NCI-H82 (cell line): ENCODE data around the gene SHC2.

ENCODE experiments used
- DNase-seq: peaks from one replicate; lab custom pipeline; 2025; lab: John Stamatoyannopoulos, UW

Gene SHC2

GRCh38 chr19:372306-372890 is 88.4 kb downstream of the SHC2 start:
- DNase-seq = no peak

DNA sequence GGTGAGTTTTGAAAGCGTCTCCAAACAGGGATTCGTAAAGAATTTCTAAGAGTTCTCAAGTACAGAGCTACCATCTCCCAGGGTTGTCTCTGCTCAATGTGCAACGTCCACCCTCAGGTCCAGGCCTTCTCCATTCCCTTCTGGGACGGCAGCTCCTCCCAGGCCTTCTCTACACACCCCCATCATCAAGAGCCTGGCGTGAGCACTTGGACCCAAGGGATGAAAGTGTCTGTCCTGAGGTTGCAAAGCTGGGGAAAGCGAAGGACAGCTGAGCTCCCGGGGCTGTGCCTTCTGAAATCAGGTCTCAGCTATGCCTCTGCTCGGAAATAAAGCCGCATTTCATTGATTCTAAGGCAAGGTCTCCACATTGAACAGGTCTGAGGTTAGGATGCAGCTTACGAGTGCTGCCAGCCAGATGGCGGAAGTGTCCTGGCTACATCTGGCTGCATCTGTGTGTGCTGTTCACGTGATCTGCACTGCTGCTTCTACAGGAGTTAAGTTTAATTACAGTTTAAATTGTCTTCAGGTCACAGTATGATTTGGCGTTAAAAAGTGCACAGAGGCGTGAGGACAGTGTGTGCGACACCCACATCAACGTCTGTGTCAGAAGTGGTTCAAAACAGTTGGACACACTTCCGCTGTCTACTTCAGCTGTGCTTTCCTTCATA is 89.2 kb downstream of the SHC2 start:
- no peak for DNase-seq

GRCh38 chr19:370641-371330 is 90.0 kb downstream of the SHC2 start:
- no peak for DNase-seq

DNA sequence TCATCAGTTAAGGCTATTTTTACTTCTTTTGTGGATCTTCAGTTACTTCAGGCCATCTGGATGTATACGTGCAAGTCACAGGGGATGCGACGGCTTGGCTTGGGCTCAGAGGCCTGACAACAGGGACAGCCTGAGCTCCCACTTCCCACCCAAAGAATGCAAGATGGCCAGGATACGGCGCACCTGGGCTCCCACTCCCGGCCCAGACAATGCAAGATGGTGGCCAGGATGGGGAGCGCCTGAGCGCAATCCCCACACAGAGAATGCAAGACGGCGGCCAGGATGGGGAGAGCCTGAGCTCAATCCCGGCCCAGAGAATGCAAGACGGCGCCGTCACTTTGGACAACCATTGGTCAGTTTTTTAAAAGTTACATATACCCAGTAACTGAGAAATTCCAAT is 91.0 kb downstream of the SHC2 start:
- no peak for DNase-seq

GRCh38 chr19:369256-369655 is 91.6 kb downstream of the SHC2 start:
- no peak for DNase-seq

- no peak for DNase-seq
These were observed 92.2 kb downstream of the SHC2 start for GRCh38 chr19:368630-369024.

- no peak for DNase-seq
These were observed 92.7 kb downstream of the SHC2 start for GRCh38 chr19:367963-368629.

DNA sequence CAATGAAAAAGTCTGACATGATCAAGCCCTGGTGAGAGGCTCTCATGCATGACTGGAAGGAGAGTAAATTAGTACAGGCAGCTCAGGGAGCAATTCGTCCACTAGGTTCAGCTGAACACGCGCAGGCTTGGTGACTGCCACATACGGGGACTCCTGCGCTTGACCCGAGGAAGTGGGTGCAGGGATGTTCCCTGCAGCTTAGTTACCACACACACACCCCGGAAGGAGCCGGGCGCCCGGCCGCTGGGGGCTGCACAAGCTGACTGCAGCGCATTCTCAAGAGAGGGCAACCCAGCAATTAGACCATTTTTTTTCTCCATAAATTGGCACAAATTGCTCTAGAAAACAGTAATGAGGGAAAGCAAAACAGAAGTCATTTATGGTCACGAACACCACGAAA is 93.3 kb downstream of the SHC2 start:
- DNase-seq = no peak

- no peak for DNase-seq
These were observed 93.9 kb downstream of the SHC2 start for GRCh38 chr19:366951-367350.
